Liver (tissue), 9 donors: Measurements from ENCODE around the gene DNAJB11. TPM values are rescaled to one million over a fixed set of nuclear protein-coding genes. Genes with fewer than 3 reads are reported as not detected.

Experiments
- DNase-seq: peaks from one replicate; pipeline ENCODE4 v3.0.0-alpha.2; 2017; ENCODE audit warnings: low spot score
- H3K27ac ChIP-seq, 2 donors: one replicate each; pipeline ENCODE4 v1.7.0; 2013; ENCODE audit warnings: inconsistent platforms in 2 of 2, low read length in 2 of 2, control low read depth in 1 of 2, low read depth in 1 of 2, mild to moderate bottlenecking in 1 of 2
- H3K27me3 ChIP-seq, 4 donors: one replicate each; pipeline versions ENCODE4 v1.6.1 to v1.7.0; 2013; ENCODE audit warnings: low read length in 3 of 4, inconsistent platforms in 1 of 4, mild to moderate bottlenecking in 1 of 4, moderate library complexity in 1 of 4; ENCODE audit not compliant: control insufficient read depth in 4 of 4, insufficient read depth in 4 of 4
- H3K36me3 ChIP-seq, 4 donors: one replicate each; pipeline versions ENCODE4 v1.6.1 to v1.7.0; 2013; ENCODE audit warnings: low read length in 3 of 4, mild to moderate bottlenecking in 3 of 4, low read depth in 1 of 4, moderate library complexity in 1 of 4; ENCODE audit not compliant: control insufficient read depth in 4 of 4, insufficient read depth in 3 of 4
- H3K4me1 ChIP-seq, 4 donors: one replicate each; pipeline versions ENCODE4 v1.6.1 to v1.7.0; 2013; ENCODE audit warnings: low read length in 3 of 4, mild to moderate bottlenecking in 3 of 4, moderate library complexity in 1 of 4; ENCODE audit not compliant: control insufficient read depth in 4 of 4, insufficient read depth in 4 of 4
- H3K4me3 ChIP-seq, 3 donors: one replicate each; pipeline versions ENCODE4 v1.6.1 to v1.7.0; 2013; ENCODE audit warnings: low read length in 3 of 3, control low read depth in 1 of 3, low read depth in 1 of 3, mild to moderate bottlenecking in 1 of 3
- H3K9ac ChIP-seq, 2 donors: one replicate each; pipeline ENCODE4 v1.7.0; 2013; ENCODE audit warnings: low read length in 2 of 2, mild to moderate bottlenecking in 2 of 2, moderate library complexity in 2 of 2, control low read depth in 1 of 2, low read depth in 1 of 2
- H3K9me3 ChIP-seq, 4 donors: one replicate each; pipeline versions ENCODE4 v1.6.1 to v1.7.0; 2013; ENCODE audit warnings: low read length in 3 of 4; ENCODE audit not compliant: control insufficient read depth in 4 of 4
- ATF3 ChIP-seq: IDR thresholded peaks from 2 replicates; pipeline ENCODE4 v1.6.1; 2016; ENCODE audit warnings: antibody characterized with exemption
- CTCF ChIP-seq: fragments of 150-350 bp; IDR thresholded peaks from 2 replicates; pipeline ENCODE4 v1.5.1; 2017; ENCODE audit warnings: improper control_type of control experiment, low read depth, low read length; ENCODE audit not compliant: missing input control
- EGR1 ChIP-seq, 2 donors: IDR thresholded peaks; 2 replicates each; pipeline ENCODE4 v1.6.1; 2016 to 2018; ENCODE audit warnings: antibody characterized with exemption in 2 of 2, low read depth in 2 of 2
- FOXA1 ChIP-seq: IDR thresholded peaks from 2 replicates; pipeline ENCODE4 v1.6.1; 2016; ENCODE audit warnings: antibody characterized with exemption
- FOXA2 ChIP-seq: IDR thresholded peaks from 2 replicates; pipeline ENCODE4 v1.6.1; 2016; ENCODE audit warnings: antibody characterized with exemption
- GABPA ChIP-seq, 2 donors: IDR thresholded peaks in 1 of 2; conservative IDR thresholded peaks in 1 of 2; 2 replicates each; pipeline ENCODE4 v1.6.1; 2016; ENCODE audit warnings: antibody characterized with exemption in 2 of 2, mild to moderate bottlenecking in 1 of 2, moderate library complexity in 1 of 2
- HNF4A ChIP-seq, 2 donors: conservative IDR thresholded peaks; 2 replicates each; pipeline ENCODE4 v1.6.1; 2016; ENCODE audit warnings: antibody characterized with exemption in 2 of 2, mild to moderate bottlenecking in 2 of 2
- HNF4G ChIP-seq: IDR thresholded peaks from 2 replicates; pipeline ENCODE4 v1.6.1; 2016; ENCODE audit warnings: antibody characterized with exemption
- JUND ChIP-seq, 2 donors: IDR thresholded peaks; 2 replicates each; pipeline ENCODE4 v1.6.1; 2016; ENCODE audit warnings: antibody characterized with exemption in 2 of 2
- MAX ChIP-seq: IDR thresholded peaks from 2 replicates; pipeline ENCODE4 v1.6.1; 2016; ENCODE audit warnings: antibody characterized with exemption
- NR2F2 ChIP-seq: IDR thresholded peaks from 2 replicates; pipeline ENCODE4 v1.6.1; 2016; ENCODE audit warnings: antibody characterized with exemption
- RAD21 ChIP-seq, 2 donors: IDR thresholded peaks; 2 replicates each; pipeline ENCODE4 v1.6.1; 2016; ENCODE audit warnings: antibody characterized with exemption in 2 of 2, mild to moderate bottlenecking in 2 of 2
- RXRA ChIP-seq, 2 donors: IDR thresholded peaks; 2 replicates each; pipeline ENCODE4 v1.6.1; 2017 to 2018; ENCODE audit warnings: antibody characterized with exemption in 2 of 2, mild to moderate bottlenecking in 1 of 2
- SP1 ChIP-seq: IDR thresholded peaks from 2 replicates; pipeline ENCODE4 v1.6.1; 2018; ENCODE audit warnings: antibody characterized with exemption, mild to moderate bottlenecking
- TAF1 ChIP-seq: conservative IDR thresholded peaks from 2 replicates; pipeline ENCODE4 v1.6.1; 2016; ENCODE audit warnings: antibody characterized with exemption, mild to moderate bottlenecking
- YY1 ChIP-seq: IDR thresholded peaks from 2 replicates; pipeline ENCODE4 v1.6.1; 2016; ENCODE audit warnings: antibody characterized with exemption, mild to moderate bottlenecking
- ZBTB33 ChIP-seq: IDR thresholded peaks from 2 replicates; pipeline ENCODE4 v1.6.1; 2016; ENCODE audit warnings: antibody characterized with exemption
- WGBS: extraction: QIAGEN DNeasy Blood & Tissue Kit; methylation state at CpG from one replicate; pipeline ENCODE4 v1.1.7; 2013; 5-methylcytosine and 5-hydroxymethylcytosine counted together
- polyA plus RNA-seq, 2 donors: library from polyadenylated mRNA; stranded (reverse) in 1 of 2; unstranded in 1 of 2; fragments of 200-250 nt in 1 of 2; fragments of >200 nt in 1 of 2; fragmentation: Nextera tagmentation in 1 of 2; extraction: Ambion mirVana in 1 of 2; gene quantifications; one replicate each; pipeline versions ENCODE4 v1.2.1 to v1.2.3, GENCODE V29; 2013 to 2015
- total RNA-seq, 2 donors: library from RNA; depleted of rRNA; stranded (reverse); fragments of >200 nt; gene quantifications; one replicate each; pipeline ENCODE4 v1.2.3, GENCODE V29; 2014
- donor health status: healthy.
- donor health status: healthy.
- donor health status: healthy.
- donor health status: healthy.
- donor health status: healthy.

Gene DNAJB11
- total and polyA plus RNA-seq, 4 donors, result 30.2 to 101 (median 56.0) TPM

- Histone ChIP-seq H3K36me3 (peaks cover 0 to 6% (median 2%) of the 10 kb centered on the region in 4 donors), H3K27me3 (no peaks in the 10 kb centered on the region), H3K4me1 (peaks cover 8 to 36% (median 26%) of the 10 kb centered on the region in 4 donors), H3K27ac (peak overlapping the region; percentile 5 to 80), H3K9ac (no peak overlapping the region), H3K9me3 (no peaks in the 10 kb centered on the region), H3K4me3 (no peak overlapping the region)
- TF ChIP-seq FOXA2 (no peak), HNF4A (conservative IDR thresholded peaks at IDR 0.05) (peak; percentile 13 to 38), YY1 (no peak)
- no peak for DNase-seq
- 77% methylated on average over 7 of the region's 7 CpGs for WGBS
Observed at GRCh38 chr3:186590580-186591295, 20.2 kb downstream of the DNAJB11 start.

- Histone ChIP-seq H3K27me3 (no peaks in the 10 kb centered on the region), H3K9ac (no peak overlapping the region), H3K4me1 (peaks cover 10 to 45% (median 31%) of the 10 kb centered on the region in 4 donors), H3K36me3 (no peaks in the 10 kb centered on the region), H3K27ac (no peak overlapping the region), H3K4me3 (no peak overlapping the region), H3K9me3 (no peaks in the 10 kb centered on the region)
- 95% methylated on average over 4 of the region's 4 CpGs for WGBS
- TF ChIP-seq ZBTB33 (no peak), EGR1 (IDR thresholded peaks at IDR 0.05; ENCODE audit: low read depth in 2 of 2) (no peak)
- DNase-seq, result no peak
Observed at GRCh38 chr3:186592682-186593081, 22.2 kb downstream of the DNAJB11 start.

- no peak for DNase-seq
- Histone ChIP-seq H3K27ac (peak overlapping the region; percentile 57 to 69), H3K4me3 (no peak overlapping the region), H3K36me3 (no peaks in the 10 kb centered on the region), H3K27me3 (no peaks in the 10 kb centered on the region), H3K4me1 (peaks cover 17 to 56% (median 41%) of the 10 kb centered on the region in 4 donors), H3K9ac (peak overlapping the region in 1 of 2 donors; percentile 7), H3K9me3 (no peaks in the 10 kb centered on the region)
- 37% methylated on average over 3 of the region's 3 CpGs for WGBS
- peak in 1 of 2 donors; percentile 19 for TF ChIP-seq JUND (IDR thresholded peaks at IDR 0.05)
- TF ChIP-seq ZBTB33, result no peak
- TF ChIP-seq FOXA1, result no peak
- TF ChIP-seq YY1, result no peak
- no peak for TF ChIP-seq NR2F2
- TF ChIP-seq CTCF, result no peak
- TF ChIP-seq HNF4A (conservative IDR thresholded peaks at IDR 0.05), result peak; percentile 79 to 82
- peak; percentile 38 for TF ChIP-seq HNF4G
- TF ChIP-seq MAX, result no peak
- no peak for TF ChIP-seq GABPA (IDR thresholded peaks at IDR 0.05 in 1 of 2, conservative IDR thresholded peaks at IDR 0.05 in 1 of 2)
- no peak for TF ChIP-seq RAD21 (IDR thresholded peaks at IDR 0.05)
- TF ChIP-seq FOXA2, result no peak
- TF ChIP-seq RXRA (IDR thresholded peaks at IDR 0.05), result peak in 1 of 2 donors; percentile 20
- TF ChIP-seq TAF1, result no peak
- TF ChIP-seq SP1, result peak; percentile 69
- TF ChIP-seq ATF3, result no peak
- TF ChIP-seq EGR1 (IDR thresholded peaks at IDR 0.05; ENCODE audit: low read depth in 2 of 2), result no peak
Observed at GRCh38 chr3:186593862-186594261, 23.3 kb downstream of the DNAJB11 start.
